WTC11 (cell line): Measurements from ENCODE around the gene DISC1. TPM values are rescaled to one million over a fixed set of nuclear protein-coding genes. Genes with fewer than 3 reads are reported as not detected.

Experiments
- ATAC-seq: fragments of 200-7000 bp; cut with Tn5 transposase; 2 replicates; pipeline ENCODE4 v1.10.0; 2021; ENCODE audit warnings: mild to moderate bottlenecking, moderate library complexity
- CTCF ChIA-PET: fragments of 300-600 bp; sonication (Branson Sonifier 250); formaldehyde crosslinking; loops from one replicate; lab custom pipeline; 2021; ENCODE audit warnings: antibody characterized with exemption; lab: Charles Lee
- POLR2A ChIA-PET: fragments of 350-600 bp; sonication (Branson Sonifier 250); formaldehyde crosslinking; loops from one replicate; lab custom pipeline; 2021; ENCODE audit warnings: antibody characterized with exemption; lab: Charles Lee
- DNase-seq: peaks from one replicate; pipeline ENCODE4 v3.0.0; 2021; ENCODE audit warnings: low spot score
- H3K27ac Mint-ChIP-seq: 2 replicates; pipeline ENCODE4 v1.8.0; 2021; ENCODE audit warnings: mixed read lengths
- H3K27me3 Mint-ChIP-seq: 2 replicates; pipeline ENCODE4 v1.8.0; 2021; ENCODE audit warnings: low read depth, mild to moderate bottlenecking, moderate library complexity, mixed read lengths
- H3K36me3 Mint-ChIP-seq: 2 replicates; pipeline ENCODE4 v1.8.0; 2021; ENCODE audit warnings: mixed read lengths
- H3K4me1 Mint-ChIP-seq: 2 replicates; pipeline ENCODE4 v1.8.0; 2022; ENCODE audit warnings: mixed read lengths
- H3K4me3 Mint-ChIP-seq: 2 replicates; pipeline ENCODE4 v1.8.0; 2021; ENCODE audit warnings: mild to moderate bottlenecking, moderate library complexity, mixed read lengths
- H3K9me3 Mint-ChIP-seq: 2 replicates; pipeline ENCODE4 v1.8.0; 2021; ENCODE audit warnings: mixed read lengths
- AR ChIP-seq: fragments of 250-450 bp; sonication (Bioruptor Pico); IDR thresholded peaks from 2 replicates; pipeline ENCODE4 v1.9.0; 2021; ENCODE audit warnings: mild to moderate bottlenecking
- GTF2I ChIP-seq: fragments of 250-450 bp; sonication (Bioruptor Pico); conservative IDR thresholded peaks from 2 replicates; pipeline ENCODE4 v1.4.0; 2021; ENCODE audit warnings: mild to moderate bottlenecking
- HMGA2 ChIP-seq: fragments of 250-450 bp; sonication (Bioruptor Pico); IDR thresholded peaks from 2 replicates; pipeline ENCODE4 v1.4.0; 2021; ENCODE audit warnings: mild to moderate bottlenecking, moderate library complexity
- HMGXB4 ChIP-seq: sonication (generic); formaldehyde crosslinking; IDR thresholded peaks from 2 replicates; pipeline ENCODE4 v1.8.1; 2023; ENCODE audit warnings: mild to moderate bottlenecking, moderate library complexity, missing genetic modification reagents
- KAT7 ChIP-seq: sonication (generic); formaldehyde crosslinking; IDR thresholded peaks from 2 replicates; pipeline ENCODE4 v1.8.1; 2023; ENCODE audit warnings: missing genetic modification reagents, mild to moderate bottlenecking, borderline replicate concordance
- NR3C1 ChIP-seq: sonication (generic); formaldehyde crosslinking; conservative IDR thresholded peaks from 2 replicates; pipeline ENCODE4 v1.8.1; 2023; ENCODE audit warnings: low read depth, mild to moderate bottlenecking, missing genetic modification reagents
- OVOL2 ChIP-seq: fragments of 250-450 bp; sonication (Bioruptor Pico); IDR thresholded peaks from 2 replicates; pipeline ENCODE4 v1.9.0; 2021; ENCODE audit warnings: mild to moderate bottlenecking, borderline replicate concordance
- RORB ChIP-seq: fragments of 250-450 bp; sonication (Bioruptor Pico); IDR thresholded peaks from 2 replicates; pipeline ENCODE4 v1.9.0; 2021; ENCODE audit warnings: mild to moderate bottlenecking
- SOX15 ChIP-seq: fragments of 250-450 bp; sonication (Bioruptor Pico); IDR thresholded peaks from 2 replicates; pipeline ENCODE4 v1.9.0; 2021; ENCODE audit warnings: mild to moderate bottlenecking
- ZBTB21 ChIP-seq: sonication (generic); formaldehyde crosslinking; IDR thresholded peaks from 2 replicates; pipeline ENCODE4 v1.8.1; 2023; ENCODE audit warnings: mild to moderate bottlenecking, missing genetic modification reagents, borderline replicate concordance
- ZNF219 ChIP-seq: sonication (generic); formaldehyde crosslinking; IDR thresholded peaks from 2 replicates; pipeline ENCODE4 v1.8.0; 2023; ENCODE audit warnings: missing genetic modification reagents, mild to moderate bottlenecking, borderline replicate concordance
- ZNF263 ChIP-seq: sonication (generic); formaldehyde crosslinking; IDR thresholded peaks from 2 replicates; pipeline ENCODE4 v1.8.1; 2022; ENCODE audit warnings: low read depth, mild to moderate bottlenecking, moderate library complexity, missing genetic modification reagents
- ZNF317 ChIP-seq: sonication (generic); formaldehyde crosslinking; IDR thresholded peaks from 2 replicates; pipeline ENCODE4 v1.8.1; 2023; ENCODE audit warnings: low read depth, mild to moderate bottlenecking, moderate library complexity, missing genetic modification reagents, borderline replicate concordance
- ZNF416 ChIP-seq: fragments of 250-450 bp; sonication (Bioruptor Pico); IDR thresholded peaks from 2 replicates; pipeline ENCODE4 v1.9.0; 2021; ENCODE audit warnings: mild to moderate bottlenecking, inconsistent platforms
- ZNF425 ChIP-seq: fragments of 250-450 bp; sonication (Bioruptor Pico); conservative IDR thresholded peaks from 2 replicates; pipeline ENCODE4 v1.9.0; 2021; ENCODE audit warnings: mild to moderate bottlenecking
- ZNF512 ChIP-seq: sonication (generic); formaldehyde crosslinking; IDR thresholded peaks from 2 replicates; pipeline ENCODE4 v1.8.1; 2022; ENCODE audit warnings: missing genetic modification reagents, borderline replicate concordance
- ZSCAN18 ChIP-seq: fragments of 250-450 bp; sonication (Bioruptor Pico); IDR thresholded peaks from 2 replicates; pipeline ENCODE4 v2.1.2; 2022; ENCODE audit warnings: mild to moderate bottlenecking, moderate library complexity
- total RNA-seq: library from RNA; stranded (reverse); gene quantifications from 3 replicates; pipeline ENCODE4 v1.2.3, GENCODE V29; 2021

DISC1 gene
- total RNA-seq, 1 experiment from 2014 or later, result 5.5 TPM

GRCh38 chr1:231674575-231674974 is 48.0 kb downstream of the DISC1 start:
- ChIA-PET POLR2A (no interaction called here), CTCF (no interaction called here)
- no peak for TF ChIP-seq ZNF425 (CRISPR knock-in tag)
- no peak for TF ChIP-seq ZBTB21 (CRISPR knock-in tag)
- H3K4me1 Mint-ChIP-seq, result peaks cover 7% of the 10 kb centered on the region
- peaks cover 14% of the 10 kb centered on the region for H3K9me3 Mint-ChIP-seq
- no peak for DNase-seq
- ATAC-seq, result no peak
- no peak overlapping the region for H3K4me3 Mint-ChIP-seq
- no peaks in the 10 kb centered on the region for H3K27me3 Mint-ChIP-seq
- no peak overlapping the region for H3K27ac Mint-ChIP-seq
- H3K36me3 Mint-ChIP-seq, result peaks cover 4% of the 10 kb centered on the region

GRCh38 chr1:231676487-231676886 is 49.9 kb downstream of the DISC1 start:
- CTCF ChIA-PET, result no interaction called here
- Mint-ChIP-seq H3K9me3 (no peaks in the 10 kb centered on the region), H3K4me3 (no peak overlapping the region), H3K27me3 (no peaks in the 10 kb centered on the region), H3K4me1 (peaks cover 8% of the 10 kb centered on the region), H3K36me3 (no peaks in the 10 kb centered on the region), H3K27ac (no peak overlapping the region)
- TF ChIP-seq HMGXB4 (CRISPR knock-in tag) (no peak), OVOL2 (CRISPR knock-in tag) (no peak), ZNF512 (CRISPR knock-in tag) (no peak), KAT7 (CRISPR knock-in tag) (no peak), RORB (CRISPR knock-in tag) (no peak), NR3C1 (CRISPR knock-in tag) (no peak), ZNF219 (no peak), ZNF263 (CRISPR knock-in tag) (no peak), ZSCAN18 (CRISPR knock-in tag) (no peak), HMGA2 (CRISPR knock-in tag) (no peak), GTF2I (CRISPR knock-in tag) (no peak), SOX15 (CRISPR knock-in tag) (no peak), ZNF416 (CRISPR knock-in tag) (no peak), ZNF317 (CRISPR knock-in tag) (no peak), AR (CRISPR knock-in tag) (no peak)
- DNase-seq (no peak), ATAC-seq (no peak)
- POLR2A ChIA-PET, result no interaction called here
